ENCODE measurements around the gene ANTKMT.

Gene ANTKMT

DNA sequence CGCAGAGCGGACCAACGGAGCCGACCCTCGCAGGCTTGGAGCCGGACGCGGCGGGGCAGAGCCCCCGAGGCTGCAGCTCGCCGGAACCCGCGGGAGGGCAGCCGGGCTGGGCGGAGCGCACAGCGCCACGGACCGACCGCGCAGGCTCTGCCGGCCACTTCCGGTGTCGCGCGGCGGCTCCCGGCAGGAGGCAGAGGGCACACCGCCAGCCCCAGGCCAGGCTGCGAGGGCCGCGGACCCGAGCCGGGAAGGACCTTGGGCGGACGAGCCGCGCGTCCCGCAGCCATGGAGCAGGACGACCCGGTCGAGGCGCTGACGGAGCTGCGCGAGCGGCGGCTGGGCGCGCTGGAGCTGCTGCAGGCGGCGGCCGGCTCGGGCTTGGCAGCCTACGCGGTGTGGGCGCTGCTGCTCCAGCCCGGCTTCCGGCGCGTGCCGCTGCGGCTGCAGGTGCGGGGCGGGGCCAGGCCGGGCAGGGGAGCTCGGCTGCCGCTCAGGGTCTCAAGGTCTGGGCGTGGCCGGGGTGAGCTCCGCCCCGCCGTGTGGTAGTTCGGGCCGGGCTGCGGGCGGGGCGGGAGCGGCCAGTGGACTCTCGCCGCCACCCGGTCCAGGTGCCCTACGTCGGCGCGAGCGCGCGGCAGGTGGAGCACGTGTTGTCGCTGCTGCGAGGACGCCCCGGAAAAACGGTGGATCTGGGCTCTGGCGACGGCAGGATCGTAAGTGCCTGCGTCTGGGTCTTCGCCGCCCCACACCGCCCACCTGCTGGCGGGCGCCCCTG is at the start of gene ANTKMT:
Gene ANTKMT (plus strand): TSS at position 157 of the 775 bp plus-strand sequence. CDS start 129 bp downstream, at position 286.
- in situ Hi-C loops (cut with MboI; ENCODE audit: low sequenced_read_pairs): no loop called here

- in situ Hi-C loops (cut with MboI; ENCODE audit: low sequenced_read_pairs): no loop called here
Measured at GRCh38 chr16:671353-672131, 49.4 kb upstream of the ANTKMT start.

GRCh38 chr16:672371-672770 is 48.6 kb upstream of the ANTKMT start:
- in situ Hi-C loops (cut with MboI; ENCODE audit: low sequenced_read_pairs): no loop called here

- in situ Hi-C loops (cut with MboI; ENCODE audit: low sequenced_read_pairs): no loop called here
Measured at GRCh38 chr16:672851-673250, 48.1 kb upstream of the ANTKMT start.

DNA sequence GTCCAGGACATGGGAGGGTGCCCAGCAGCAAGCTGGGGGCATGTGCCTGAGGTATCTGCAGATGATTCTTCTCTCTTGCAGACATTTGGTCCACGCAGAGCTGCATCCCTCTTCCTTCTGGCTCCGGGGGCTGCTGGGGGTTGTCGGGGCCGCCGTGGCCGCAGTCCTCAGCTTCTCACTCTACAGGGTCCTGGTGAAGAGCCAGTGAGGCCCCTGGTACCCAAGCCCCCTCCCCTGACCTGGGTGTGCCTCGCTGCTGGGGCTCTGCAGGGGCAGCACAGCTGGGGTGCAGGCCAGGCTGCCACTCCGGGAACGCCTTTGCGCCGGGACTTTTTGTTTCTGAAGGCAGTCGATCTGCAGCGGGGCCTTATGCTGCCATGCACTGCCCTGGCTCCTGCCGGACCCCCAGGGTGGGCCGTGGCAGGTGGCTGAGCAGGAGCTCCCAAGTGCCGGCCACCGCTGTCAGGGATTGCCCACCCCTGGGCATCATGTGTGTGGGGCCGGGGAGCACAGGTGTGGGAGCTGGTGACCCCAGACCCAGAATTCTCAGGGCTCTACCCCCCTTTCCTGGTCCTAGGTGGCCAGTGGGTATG is 47.5 kb upstream of the ANTKMT start:
- in situ Hi-C loops (cut with MboI; ENCODE audit: low sequenced_read_pairs): no loop called here

- in situ Hi-C loops (cut with MboI; ENCODE audit: low sequenced_read_pairs): no loop called here
Measured at GRCh38 chr16:674214-674881, 46.6 kb upstream of the ANTKMT start.

- in situ Hi-C loops (cut with MboI; ENCODE audit: low sequenced_read_pairs): no loop called here
Measured at GRCh38 chr16:674968-675883, 45.7 kb upstream of the ANTKMT start, which contains the start of gene RHBDL1. Gene RHBDL1, plus strand, starts transcription at chr16:675671. Its CDS starts 120 bp downstream, at chr16:675791.

- in situ Hi-C loops (cut with MboI; ENCODE audit: low sequenced_read_pairs): no loop called here
Measured at GRCh38 chr16:675884-676564, 44.9 kb upstream of the ANTKMT start.

GRCh38 chr16:676565-676902 is 44.4 kb upstream of the ANTKMT start:
- in situ Hi-C loops (cut with MboI; ENCODE audit: low sequenced_read_pairs): no loop called here

DNA sequence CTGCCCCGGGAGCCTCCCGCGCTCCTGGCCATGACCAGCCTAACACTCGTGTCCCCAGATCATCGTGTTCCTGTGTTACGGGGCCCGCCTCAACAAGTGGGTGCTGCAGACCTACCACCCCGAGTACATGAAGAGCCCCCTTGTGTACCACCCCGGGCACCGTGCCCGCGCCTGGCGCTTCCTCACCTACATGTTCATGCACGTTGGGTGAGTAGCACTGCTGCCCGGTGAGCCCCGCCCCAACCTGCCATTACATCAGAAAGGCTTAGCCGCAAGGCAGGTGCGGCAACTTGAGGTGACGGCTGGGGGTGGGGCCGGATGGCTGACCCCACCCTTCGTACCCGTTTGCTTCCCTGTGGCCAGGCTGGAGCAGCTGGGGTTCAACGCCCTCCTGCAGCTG is 44.0 kb upstream of the ANTKMT start:
- in situ Hi-C loops (cut with MboI; ENCODE audit: low sequenced_read_pairs): no loop called here

DNA sequence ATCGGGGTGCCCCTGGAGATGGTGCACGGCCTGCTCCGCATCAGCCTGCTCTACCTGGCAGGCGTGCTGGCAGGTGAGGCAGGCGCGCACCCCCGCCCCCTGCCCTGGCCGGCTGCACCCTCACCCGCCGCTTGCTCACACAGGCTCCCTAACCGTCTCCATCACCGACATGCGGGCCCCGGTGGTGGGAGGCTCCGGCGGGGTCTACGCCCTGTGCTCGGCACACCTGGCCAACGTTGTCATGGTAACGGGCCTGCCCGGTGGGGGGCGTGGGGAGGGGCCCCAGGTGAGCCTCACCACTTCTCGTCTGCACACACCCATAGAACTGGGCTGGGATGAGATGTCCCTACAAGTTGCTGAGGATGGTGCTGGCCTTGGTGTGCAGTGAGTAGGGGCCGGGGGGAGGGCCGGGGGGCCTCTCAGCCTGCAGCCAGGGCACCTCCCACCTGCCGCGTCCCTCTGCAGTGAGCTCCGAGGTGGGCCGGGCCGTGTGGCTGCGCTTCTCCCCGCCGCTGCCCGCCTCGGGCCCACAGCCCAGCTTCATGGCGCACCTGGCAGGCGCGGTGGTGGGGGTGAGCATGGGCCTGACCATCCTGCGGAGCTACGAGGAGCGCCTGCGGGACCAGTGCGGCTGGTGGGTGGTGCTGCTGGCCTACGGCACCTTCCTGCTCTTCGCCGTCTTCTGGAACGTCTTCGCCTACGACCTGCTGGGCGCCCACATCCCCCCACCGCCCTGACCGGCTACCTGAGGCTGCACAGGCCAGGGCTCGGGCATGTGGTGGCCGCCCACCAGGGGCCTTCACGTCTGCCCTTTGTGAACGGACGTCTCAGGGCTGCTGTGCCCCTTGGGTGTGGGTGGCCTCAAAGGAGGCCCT is 43.4 kb upstream of the ANTKMT start:
- in situ Hi-C loops (cut with MboI; ENCODE audit: low sequenced_read_pairs): no loop called here

DNA sequence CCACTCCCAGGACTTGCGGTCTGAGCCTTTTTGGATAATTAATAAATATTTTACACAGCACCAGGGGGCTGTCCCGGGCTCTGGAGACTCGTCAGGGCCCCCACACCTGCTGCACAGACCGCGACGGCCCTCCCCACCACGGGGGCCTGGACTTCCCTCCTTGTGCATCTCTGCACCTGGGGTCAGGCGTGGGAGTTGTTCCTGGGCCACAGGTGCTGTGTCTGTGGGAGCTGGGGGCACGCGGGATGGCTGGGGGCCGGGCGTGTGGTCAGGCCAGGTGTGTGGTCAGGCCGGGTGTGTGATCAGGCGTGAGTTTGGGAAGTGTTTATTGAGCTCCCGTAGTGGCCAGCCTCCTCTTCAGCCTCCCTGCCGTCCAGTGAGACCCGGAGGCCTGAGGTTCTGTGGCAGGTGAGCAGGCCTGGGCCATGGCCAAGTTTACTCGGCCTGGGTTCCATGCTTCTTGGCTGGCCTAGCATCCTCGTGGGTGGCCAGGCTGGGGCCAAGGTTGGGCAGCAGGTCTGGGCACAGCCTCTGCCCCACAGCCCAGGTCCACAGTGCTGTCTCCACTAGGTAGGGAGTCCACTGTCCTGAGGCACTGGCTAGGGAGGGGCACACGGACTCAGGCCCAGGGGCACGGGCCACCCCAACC is 42.6 kb upstream of the ANTKMT start:
- in situ Hi-C loops (cut with MboI; ENCODE audit: low sequenced_read_pairs): no loop called here

DNA sequence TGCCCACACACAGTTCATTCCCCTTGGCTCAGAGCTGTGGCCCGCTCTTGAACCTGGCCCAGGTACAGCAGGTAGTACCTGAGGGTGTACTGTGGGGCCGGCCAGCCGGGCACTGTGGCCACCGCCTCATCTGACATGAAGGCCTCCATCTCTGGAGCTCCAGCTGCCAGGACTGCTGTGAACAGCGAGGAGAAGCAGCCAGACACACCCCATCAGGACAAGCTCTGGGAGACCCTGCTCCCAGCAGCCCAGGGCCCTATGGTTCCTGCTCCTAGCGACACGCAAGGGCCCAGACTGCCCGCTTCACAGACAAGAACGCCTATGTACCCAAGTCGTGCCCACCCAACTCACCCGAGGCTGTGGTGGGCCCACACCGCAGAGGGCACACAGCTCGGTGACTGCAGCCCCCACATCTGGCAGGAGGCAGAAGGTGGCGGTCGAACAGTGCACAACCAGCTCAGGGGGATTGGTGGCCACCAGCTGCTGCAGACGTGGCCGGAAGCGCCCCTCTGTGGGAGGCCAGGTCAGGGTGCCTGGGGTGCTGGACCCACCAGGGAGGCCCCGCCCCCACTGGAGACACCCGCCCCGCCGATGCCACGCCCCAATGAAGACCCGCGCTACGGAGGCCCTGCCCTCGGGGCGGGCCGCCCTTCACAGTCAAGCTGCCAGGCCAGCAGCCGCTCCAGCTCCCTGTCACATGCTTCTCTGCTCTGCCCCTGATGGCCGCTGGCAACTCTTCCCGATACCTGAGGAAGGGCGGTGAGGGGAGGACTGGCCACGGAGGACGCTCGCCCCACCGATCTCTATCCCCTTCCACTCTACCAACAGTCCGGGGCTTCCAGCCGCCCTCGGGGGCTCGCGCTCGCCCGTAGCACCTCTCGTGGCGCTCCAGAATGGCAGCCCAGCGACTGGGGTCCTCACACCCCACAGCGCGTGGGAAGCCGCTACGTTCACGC is 41.8 kb upstream of the ANTKMT start:
- in situ Hi-C loops (cut with MboI; ENCODE audit: low sequenced_read_pairs): no loop called here

DNA sequence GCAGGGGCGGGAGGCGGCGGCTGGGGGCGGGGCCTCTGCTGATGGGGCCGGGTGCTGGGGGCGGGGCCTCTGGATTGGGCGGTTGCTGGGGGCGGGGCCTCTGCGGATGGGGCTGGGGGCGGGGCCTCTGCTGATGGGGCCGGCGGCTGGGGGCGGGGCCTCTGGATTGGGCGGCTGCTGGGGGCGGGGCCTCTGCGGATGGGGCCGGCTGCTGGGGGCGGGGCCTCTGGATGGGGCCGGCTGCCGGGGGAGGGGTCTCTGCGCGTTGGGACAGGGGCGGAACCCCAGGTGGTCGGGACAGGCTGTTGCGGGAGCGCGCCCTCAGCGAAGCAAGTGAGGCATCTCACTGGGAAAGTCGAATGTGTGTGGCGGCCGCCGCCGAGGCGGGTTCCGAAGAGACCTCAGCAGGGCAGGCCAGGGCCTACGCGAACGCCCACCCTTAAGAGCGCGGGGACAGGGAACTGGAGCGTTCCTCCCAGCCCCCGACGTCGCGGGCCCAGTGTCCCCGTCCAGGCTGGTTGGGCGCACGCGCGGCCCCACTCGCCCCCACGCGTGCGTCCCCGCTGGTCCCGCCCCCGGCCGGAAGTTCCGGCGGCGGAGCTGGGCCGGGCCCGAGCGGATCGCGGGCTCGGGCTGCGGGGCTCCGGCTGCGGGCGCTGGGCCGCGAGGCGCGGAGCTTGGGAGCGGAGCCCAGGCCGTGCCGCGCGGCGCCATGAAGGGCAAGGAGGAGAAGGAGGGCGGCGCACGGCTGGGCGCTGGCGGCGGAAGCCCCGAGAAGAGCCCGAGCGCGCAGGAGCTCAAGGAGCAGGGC is 40.9 kb upstream of the ANTKMT start, which contains the start of gene STUB1:
Gene STUB1 (plus strand): TSS at position 597 of the 811 bp plus-strand sequence. CDS start 116 bp downstream, at position 713.
- in situ Hi-C loops (cut with MboI; ENCODE audit: low sequenced_read_pairs): loop anchor here (10.0 kb wide), 1 partner anchor 105 kb away; the partner anchor contains the start of genes CHTF18 and RPUSD1

- in situ Hi-C loops (cut with MboI; ENCODE audit: low sequenced_read_pairs): loop anchor here (10.0 kb wide), 1 partner anchor 104 kb away; the partner anchor contains the start of genes CHTF18 and RPUSD1
Measured at GRCh38 chr16:680625-680945, 40.4 kb upstream of the ANTKMT start.
